Body of pancreas (tissue), 4 donors: ENCODE data around the gene CFAP161. TPM values are rescaled to one million over a fixed set of nuclear protein-coding genes. Genes with fewer than 3 reads are reported as not detected.
A peak's percentile ranks its signal among the peaks of the same experiment; 100 is the strongest.
"Not testable (repeated sequence)": the region's sequence is repeated elsewhere in the genome, so short reads cannot be mapped to it uniquely, and the experiment has no call there.

Experiments
- ATAC-seq: fragments of 150-250 bp; one replicate; pipeline ENCODE4 v1.9.1; 2016
- DNase-seq, 4 donors: peaks; one replicate each; pipeline ENCODE4 v3.0.0-alpha.2; 2019
- H3K27ac ChIP-seq, 4 donors: fragments of 200-600 bp; sonication (generic); 1 replicate in 3 of 4; 2 replicates in 1 of 4; pipeline versions ENCODE4 v1.5.1 to v1.6.1; 2016 to 2019; ENCODE audit warnings: mild to moderate bottlenecking in 1 of 4, mixed read lengths in 1 of 4, moderate library complexity in 1 of 4
- H3K27me3 ChIP-seq, 2 donors: fragments of 200-600 bp; sonication (generic); one replicate each; pipeline ENCODE4 v1.6.0; 2016; ENCODE audit warnings: mild to moderate bottlenecking in 1 of 2
- H3K36me3 ChIP-seq, 2 donors: fragments of 200-600 bp; sonication (generic); replicated peaks in 1 of 2; 2 replicates each; pipeline ENCODE4 v1.5.1; 2016; ENCODE audit warnings: low read depth in 2 of 2; ENCODE audit not compliant: insufficient read depth in 1 of 2
- H3K4me1 ChIP-seq: fragments of 200-600 bp; sonication (generic); one replicate; pipeline ENCODE4 v1.6.0; 2016
- H3K4me3 ChIP-seq, 2 donors: fragments of 200-600 bp; sonication (generic); 1 replicate in 1 of 2; 2 replicates in 1 of 2; pipeline ENCODE4 v1.5.1; 2016 to 2019
- H3K9me3 ChIP-seq, 3 donors: fragments of 200-600 bp; sonication (generic); 1 replicate in 2 of 3; 2 replicates in 1 of 3; pipeline ENCODE4 v1.5.1; 2016
- POLR2A ChIP-seq, 3 donors: fragments of 450-650 bp; IDR thresholded peaks; one replicate each; pipeline ENCODE4 v1.6.1; 2016; ENCODE audit warnings: antibody characterized with exemption in 3 of 3, mild to moderate bottlenecking in 2 of 3
- WGBS, 2 donors: methylation state at CpG; one replicate each; pipeline ENCODE4 v1.1.5; 2017; 5-methylcytosine and 5-hydroxymethylcytosine counted together
- intact Hi-C: fragments of 100-400 bp; cut with DNase I; formaldehyde crosslinking; loops from one replicate; pipeline ENCODE4 v1.15.1; 2023
- total RNA-seq, 2 donors: library from RNA; depleted of rRNA; stranded (reverse); fragments of >200 nt; gene quantifications; one replicate each; pipeline ENCODE4 v1.1.0, GENCODE V29; 2016
- TF ChIP-seq, protein P1 (sequence below), 7 experiments: fragments of 450-650 bp in 4 of 7; fragments of 200-600 bp in 3 of 7; sonication (generic) in 3 of 7; IDR thresholded peaks; one replicate each; pipeline ENCODE4 v1.5.1; 2016 to 2019; ENCODE audit warnings: antibody characterized with exemption in 7 of 7

CFAP161 gene
- total RNA-seq, 2 donors from 2014 or later = not detected

DNA sequence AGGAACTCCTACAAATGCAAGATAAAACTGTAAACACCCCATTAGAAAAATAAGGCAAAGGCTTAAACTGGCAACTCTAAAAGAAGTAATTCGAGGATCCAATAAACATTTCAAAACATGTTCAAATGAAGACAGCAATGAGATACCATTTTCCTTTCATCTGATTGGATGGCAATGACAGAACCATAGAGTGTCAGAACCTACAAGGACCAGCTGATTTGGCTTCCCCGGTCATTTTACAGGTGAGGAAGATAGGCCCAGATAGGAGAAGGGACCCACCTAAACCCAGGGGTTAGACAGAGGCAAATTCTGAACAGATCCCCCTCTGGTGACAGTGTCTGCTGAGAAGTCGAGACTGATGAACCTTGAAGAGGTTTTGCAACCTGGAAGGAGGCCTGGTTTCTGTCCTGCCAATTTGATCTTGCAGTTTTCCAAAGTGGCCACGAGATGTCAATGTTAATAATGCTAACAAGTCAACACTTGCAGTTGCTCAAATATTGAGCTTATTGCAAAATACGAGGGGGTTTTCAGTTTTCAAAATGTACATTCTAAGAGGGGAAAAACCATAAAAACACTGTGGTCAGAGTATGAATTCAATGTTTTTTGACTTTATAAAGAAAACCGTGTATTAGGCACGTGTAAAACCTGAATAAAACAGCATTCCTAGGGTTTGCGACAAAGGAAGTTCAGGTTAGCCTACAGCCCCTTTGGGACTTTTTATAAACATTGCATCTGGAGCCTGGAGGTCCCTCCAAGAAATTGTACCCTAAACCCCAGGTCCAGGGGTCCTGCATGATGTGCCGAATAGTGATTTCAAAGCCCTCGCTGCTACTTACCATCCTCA is 21.5 kb downstream of the CFAP161 start:
- 36% methylated on average over 10 of the region's 10 CpGs for WGBS, 2 donors
- intact Hi-C loops = loop anchor here (10.0 kb wide), 1 partner anchor 109 kb away; no protein-coding TSS in a partner anchor
- peak; percentile 68 for ATAC-seq

DNA sequence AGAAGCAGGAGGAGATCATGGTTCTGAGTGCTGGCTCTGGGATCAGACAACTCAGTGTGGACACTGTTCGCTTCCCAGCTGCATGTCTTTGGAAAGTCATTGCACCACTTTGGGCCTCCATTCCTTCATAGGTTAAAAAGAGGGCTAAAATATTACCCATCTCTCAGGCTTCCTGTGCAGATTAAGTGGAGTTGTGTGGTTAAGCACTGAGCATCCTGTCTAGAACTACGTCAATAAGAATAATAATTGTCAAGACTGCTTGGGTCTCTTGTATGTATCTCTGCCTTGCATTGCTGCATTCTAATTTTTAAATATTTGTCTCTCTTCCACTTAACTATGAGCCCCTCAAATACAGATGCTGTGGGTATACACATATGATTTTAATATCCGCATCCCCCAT is 22.3 kb downstream of the CFAP161 start:
- intact Hi-C loops = loop anchor here (10.0 kb wide), 1 partner anchor 108 kb away; no protein-coding TSS in a partner anchor
- Histone ChIP-seq H3K4me3 (no peak overlapping the region), H3K4me1 (no peaks in the 10 kb centered on the region), H3K27ac (no peak overlapping the region), H3K9me3 (no peaks in the 10 kb centered on the region), H3K36me3 (no peaks in the 10 kb centered on the region), H3K27me3 (no peaks in the 10 kb centered on the region)
- WGBS, 2 donors = 89 to 91% methylated on average over 3 of the region's 3 CpGs
- ATAC-seq (no peak), DNase-seq (no peak)
- TF ChIP-seq, protein P1, sequence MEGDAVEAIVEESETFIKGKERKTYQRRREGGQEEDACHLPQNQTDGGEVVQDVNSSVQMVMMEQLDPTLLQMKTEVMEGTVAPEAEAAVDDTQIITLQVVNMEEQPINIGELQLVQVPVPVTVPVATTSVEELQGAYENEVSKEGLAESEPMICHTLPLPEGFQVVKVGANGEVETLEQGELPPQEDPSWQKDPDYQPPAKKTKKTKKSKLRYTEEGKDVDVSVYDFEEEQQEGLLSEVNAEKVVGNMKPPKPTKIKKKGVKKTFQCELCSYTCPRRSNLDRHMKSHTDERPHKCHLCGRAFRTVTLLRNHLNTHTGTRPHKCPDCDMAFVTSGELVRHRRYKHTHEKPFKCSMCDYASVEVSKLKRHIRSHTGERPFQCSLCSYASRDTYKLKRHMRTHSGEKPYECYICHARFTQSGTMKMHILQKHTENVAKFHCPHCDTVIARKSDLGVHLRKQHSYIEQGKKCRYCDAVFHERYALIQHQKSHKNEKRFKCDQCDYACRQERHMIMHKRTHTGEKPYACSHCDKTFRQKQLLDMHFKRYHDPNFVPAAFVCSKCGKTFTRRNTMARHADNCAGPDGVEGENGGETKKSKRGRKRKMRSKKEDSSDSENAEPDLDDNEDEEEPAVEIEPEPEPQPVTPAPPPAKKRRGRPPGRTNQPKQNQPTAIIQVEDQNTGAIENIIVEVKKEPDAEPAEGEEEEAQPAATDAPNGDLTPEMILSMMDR (IDR thresholded peaks at IDR 0.05) = no peak
- TF ChIP-seq POLR2A (IDR thresholded peaks at IDR 0.05) = no peak

More for the DNA sequence above, 21.5 kb downstream of the CFAP161 start:
- Histone ChIP-seq H3K27ac (no peak overlapping the region), H3K9me3 (no peaks in the 10 kb centered on the region), H3K4me1 (no peaks in the 10 kb centered on the region), H3K27me3 (no peaks in the 10 kb centered on the region), H3K36me3 (no peaks in the 10 kb centered on the region), H3K4me3 (no peak overlapping the region)
- peak; percentile 31 to 57 (median 49) for DNase-seq
- TF ChIP-seq, protein P1 (IDR thresholded peaks at IDR 0.05) = peak; percentile 19 to 75 (median 64)
- TF ChIP-seq POLR2A (IDR thresholded peaks at IDR 0.05) = no peak

DNA sequence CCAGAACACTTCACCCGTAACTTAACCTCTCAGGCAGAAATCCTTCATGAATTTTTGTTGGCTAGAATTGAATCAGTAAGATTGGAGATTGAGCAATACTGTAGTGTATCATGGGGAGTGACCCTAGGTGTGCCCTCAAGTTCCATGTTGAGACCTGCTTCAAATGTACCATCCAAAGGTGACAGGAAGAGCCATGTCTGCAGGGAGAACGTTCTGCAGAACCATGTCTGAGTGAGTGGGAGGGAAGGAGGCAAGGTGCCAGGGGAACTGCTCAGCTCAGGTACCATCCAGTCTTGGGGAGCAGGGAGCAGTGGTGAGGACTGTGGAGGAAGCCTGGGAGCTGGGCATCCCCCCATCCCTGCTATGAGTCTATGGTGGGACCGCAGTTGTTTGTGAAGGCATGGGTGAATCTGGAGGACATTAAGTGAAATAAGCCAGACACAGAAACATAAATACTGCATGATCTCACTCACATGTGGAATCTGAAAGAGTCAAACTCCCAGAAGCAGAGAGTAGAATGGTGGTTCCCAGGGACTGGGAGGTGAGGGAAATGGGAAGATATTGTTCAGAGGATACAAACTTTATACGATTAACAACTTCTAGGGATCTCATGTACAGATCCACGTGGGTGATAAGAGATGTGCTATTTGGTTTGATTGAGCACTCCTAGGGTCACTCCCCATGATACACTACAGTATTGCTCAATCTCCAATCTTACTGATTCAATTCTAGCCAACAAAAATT is 23.3 kb downstream of the CFAP161 start:
- Histone ChIP-seq H3K27ac (no peak overlapping the region), H3K9me3 (no peaks in the 10 kb centered on the region), H3K4me1 (no peaks in the 10 kb centered on the region), H3K27me3 (no peaks in the 10 kb centered on the region), H3K4me3 (no peak overlapping the region), H3K36me3 (no peaks in the 10 kb centered on the region)
- DNase-seq (no peak), ATAC-seq (no peak)
- TF ChIP-seq, protein P1 (IDR thresholded peaks at IDR 0.05) = no peak
- TF ChIP-seq POLR2A (IDR thresholded peaks at IDR 0.05) = no peak
- intact Hi-C loops = loop anchor here (10.0 kb wide), 1 partner anchor 107 kb away; no protein-coding TSS in a partner anchor
- WGBS, 2 donors = 49 to 61% methylated on average over 5 of the region's 5 CpGs

DNA sequence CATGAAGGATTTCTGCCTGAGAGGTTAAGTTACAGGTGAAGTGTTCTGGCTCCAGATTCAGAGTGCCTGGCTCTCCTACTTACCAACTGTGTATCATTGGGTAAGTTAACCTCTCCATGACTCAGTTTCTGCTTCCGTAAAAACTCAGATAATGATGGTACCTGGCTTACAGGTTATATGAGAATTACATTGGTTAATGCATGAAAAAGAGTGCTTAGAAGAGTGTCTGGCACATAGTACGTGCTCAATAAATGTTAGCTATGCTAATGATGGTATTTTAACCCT is 23.8 kb downstream of the CFAP161 start:
- no peak for ATAC-seq
- no peak for DNase-seq
- no peak overlapping the region for H3K4me3 ChIP-seq
- no peaks in the 10 kb centered on the region for H3K9me3 ChIP-seq
- H3K36me3 ChIP-seq = no peaks in the 10 kb centered on the region
- H3K27me3 ChIP-seq = no peaks in the 10 kb centered on the region
- no peaks in the 10 kb centered on the region for H3K4me1 ChIP-seq
- no peak overlapping the region for H3K27ac ChIP-seq
- intact Hi-C loops = loop anchor here (10.0 kb wide), 1 partner anchor 107 kb away; no protein-coding TSS in a partner anchor
- 92 to 98% methylated on average over 2 of the region's 2 CpGs for WGBS, 2 donors
- TF ChIP-seq, protein P1 (IDR thresholded peaks at IDR 0.05) = no peak
- no peak for TF ChIP-seq POLR2A (IDR thresholded peaks at IDR 0.05)

DNA sequence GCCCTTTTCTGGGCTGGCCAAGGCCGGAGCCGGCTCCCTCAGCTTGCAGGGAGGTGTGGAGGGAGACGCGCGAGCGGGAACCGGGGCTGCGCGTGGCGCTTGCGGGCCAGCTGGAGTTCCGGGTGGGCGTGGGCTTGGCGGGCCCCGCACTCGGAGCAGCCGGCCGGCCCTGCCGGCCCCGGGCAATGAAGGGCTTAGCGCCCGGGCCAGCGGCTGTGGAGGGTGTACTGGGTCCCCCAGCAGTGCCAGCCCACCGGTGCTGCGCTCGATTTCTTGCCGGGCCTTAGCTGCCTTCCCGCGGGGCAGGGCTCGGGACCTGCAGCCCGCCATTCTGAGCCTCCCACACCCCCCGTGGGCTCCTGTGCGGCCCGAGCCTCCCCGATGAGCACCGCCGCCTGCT is 24.5 kb downstream of the CFAP161 start:
- H3K4me3 ChIP-seq, H3K27ac ChIP-seq, H3K36me3 ChIP-seq, H3K4me1 ChIP-seq, H3K27me3 ChIP-seq, ATAC-seq, H3K9me3 ChIP-seq, DNase-seq: not testable (repeated sequence)
- 87 to 89% methylated on average over 6 to 36 of the region's 37 CpGs for WGBS, 2 donors
- intact Hi-C loops = loop anchor here (10.0 kb wide), 1 partner anchor 106 kb away; no protein-coding TSS in a partner anchor
